Fibroblast of pulmonary artery (primary cell): ENCODE measurements around the gene ZNF334.

Source experiments
- DNase-seq: peaks from one replicate; pipeline ENCODE4 v3.0.0-alpha.2; 2010; ENCODE audit warnings: low read depth
- H3K4me3 ChIP-seq: replicated peaks from 2 replicates; pipeline ENCODE4 v1.5.1; 2011; ENCODE audit warnings: low read depth, mild to moderate bottlenecking, control low read depth, low read length, moderate library complexity
- TF ChIP-seq, protein P1 (sequence below): IDR thresholded peaks from 2 replicates; pipeline ENCODE4 v1.5.1; 2011; ENCODE audit warnings: mild to moderate bottlenecking, control low read depth, low read length, inconsistent platforms; ENCODE audit errors: missing control alignments

ZNF334 gene

DNA sequence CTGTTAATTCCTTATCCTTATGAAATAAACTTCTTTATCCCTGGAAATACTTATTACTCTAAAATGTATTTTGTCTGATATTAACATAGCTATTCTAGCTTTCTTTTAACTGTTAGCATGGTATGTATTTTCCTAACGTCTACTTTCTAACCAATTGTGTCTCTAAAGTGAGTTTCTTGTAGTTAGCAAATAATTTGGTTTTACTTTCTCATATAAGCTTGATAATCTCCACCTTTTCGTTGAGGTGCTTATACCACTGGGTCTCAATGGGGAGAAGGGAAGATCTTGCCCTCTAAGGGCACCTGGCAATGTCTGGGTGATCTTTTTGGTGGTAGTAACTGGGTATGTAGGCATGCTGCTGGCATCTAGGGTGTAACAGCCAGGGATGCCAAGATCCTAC is 25.7 kb downstream of the ZNF334 start:
- no peak for DNase-seq
- TF ChIP-seq, protein P1, sequence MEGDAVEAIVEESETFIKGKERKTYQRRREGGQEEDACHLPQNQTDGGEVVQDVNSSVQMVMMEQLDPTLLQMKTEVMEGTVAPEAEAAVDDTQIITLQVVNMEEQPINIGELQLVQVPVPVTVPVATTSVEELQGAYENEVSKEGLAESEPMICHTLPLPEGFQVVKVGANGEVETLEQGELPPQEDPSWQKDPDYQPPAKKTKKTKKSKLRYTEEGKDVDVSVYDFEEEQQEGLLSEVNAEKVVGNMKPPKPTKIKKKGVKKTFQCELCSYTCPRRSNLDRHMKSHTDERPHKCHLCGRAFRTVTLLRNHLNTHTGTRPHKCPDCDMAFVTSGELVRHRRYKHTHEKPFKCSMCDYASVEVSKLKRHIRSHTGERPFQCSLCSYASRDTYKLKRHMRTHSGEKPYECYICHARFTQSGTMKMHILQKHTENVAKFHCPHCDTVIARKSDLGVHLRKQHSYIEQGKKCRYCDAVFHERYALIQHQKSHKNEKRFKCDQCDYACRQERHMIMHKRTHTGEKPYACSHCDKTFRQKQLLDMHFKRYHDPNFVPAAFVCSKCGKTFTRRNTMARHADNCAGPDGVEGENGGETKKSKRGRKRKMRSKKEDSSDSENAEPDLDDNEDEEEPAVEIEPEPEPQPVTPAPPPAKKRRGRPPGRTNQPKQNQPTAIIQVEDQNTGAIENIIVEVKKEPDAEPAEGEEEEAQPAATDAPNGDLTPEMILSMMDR, result no peak
- no peak overlapping the region for H3K4me3 ChIP-seq

DNA sequence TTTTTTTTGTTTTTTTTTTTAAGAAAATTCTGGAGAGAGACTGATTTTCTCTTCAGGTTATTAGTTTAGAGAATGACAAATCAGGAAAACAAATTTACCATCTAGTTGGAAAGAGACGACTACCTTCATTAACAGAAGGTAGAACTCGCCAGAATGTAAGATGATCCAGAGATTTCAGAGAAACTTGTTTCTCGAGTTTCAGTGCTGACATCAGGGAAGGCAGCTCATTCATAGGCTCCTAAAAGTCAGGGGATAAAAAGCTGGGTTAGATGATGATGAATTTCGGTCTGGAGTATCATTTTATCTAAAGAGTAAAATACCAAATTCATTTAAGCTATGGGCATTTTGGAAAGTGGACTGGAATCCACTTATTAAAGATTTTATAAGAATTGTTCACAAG is 27.9 kb downstream of the ZNF334 start:
- no peak for DNase-seq
- TF ChIP-seq, protein P1, result no peak
- no peak overlapping the region for H3K4me3 ChIP-seq

DNA sequence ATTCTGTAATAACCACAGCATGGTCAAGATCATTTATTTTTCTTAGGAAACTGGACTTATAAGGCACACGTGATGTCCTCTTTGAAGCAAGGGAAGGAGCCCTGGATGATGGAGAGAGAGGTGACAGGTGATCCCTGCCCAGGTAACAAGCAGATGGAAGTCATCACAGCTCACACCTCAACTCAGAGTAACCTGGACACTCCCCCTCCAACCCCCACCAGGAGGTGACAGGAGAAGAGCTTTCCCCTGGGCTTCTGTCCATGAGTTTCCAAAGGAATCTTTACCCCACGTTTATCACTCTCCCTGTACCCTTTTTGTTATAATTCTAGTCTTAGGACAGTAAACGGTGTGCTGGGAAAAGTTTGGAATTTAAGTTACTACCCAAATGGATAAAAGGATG is 28.4 kb downstream of the ZNF334 start:
- DNase-seq, result no peak
- TF ChIP-seq, protein P1, result no peak
- no peak overlapping the region for H3K4me3 ChIP-seq

DNA sequence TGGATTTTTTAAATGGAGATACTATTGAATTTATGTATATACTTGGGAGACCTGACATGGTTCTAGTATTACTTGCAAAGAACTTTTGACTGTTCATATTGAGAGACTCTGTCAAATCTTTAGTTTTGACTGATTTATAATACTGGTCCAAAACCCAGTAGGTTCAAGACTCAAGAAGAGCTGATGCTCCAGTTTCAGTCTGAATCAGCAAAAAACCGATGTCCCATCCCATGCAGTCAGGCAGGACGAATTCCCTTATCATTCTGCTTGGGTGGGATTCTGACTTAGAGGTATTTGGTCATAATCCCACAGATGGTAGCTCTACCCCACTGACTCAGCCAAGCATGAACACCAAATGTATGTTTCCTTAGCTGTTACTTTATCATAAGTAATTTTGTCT is 29.5 kb downstream of the ZNF334 start:
- DNase-seq, result no peak
- no peak overlapping the region for H3K4me3 ChIP-seq
- TF ChIP-seq, protein P1, result no peak

DNA sequence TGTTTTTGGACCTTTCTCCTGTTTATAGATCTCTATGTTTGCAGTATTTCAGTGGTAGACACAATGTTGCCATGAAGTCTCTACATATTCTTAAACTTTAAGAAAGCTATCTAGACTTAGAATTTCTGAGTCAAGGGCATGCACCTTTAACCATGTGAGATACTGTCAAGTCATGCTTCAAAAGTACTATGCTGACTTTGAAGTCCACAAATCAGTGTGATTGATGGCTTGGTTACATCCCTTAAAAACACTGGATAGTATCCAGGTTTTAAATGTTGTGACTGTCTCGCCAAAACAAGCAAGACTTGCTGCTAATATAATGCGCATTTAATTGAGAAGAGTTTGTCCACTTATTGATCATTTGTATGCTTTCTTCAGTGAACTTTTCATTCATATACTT is 30.5 kb downstream of the ZNF334 start:
- H3K4me3 ChIP-seq, result no peak overlapping the region
- no peak for DNase-seq
- TF ChIP-seq, protein P1, result no peak

DNA sequence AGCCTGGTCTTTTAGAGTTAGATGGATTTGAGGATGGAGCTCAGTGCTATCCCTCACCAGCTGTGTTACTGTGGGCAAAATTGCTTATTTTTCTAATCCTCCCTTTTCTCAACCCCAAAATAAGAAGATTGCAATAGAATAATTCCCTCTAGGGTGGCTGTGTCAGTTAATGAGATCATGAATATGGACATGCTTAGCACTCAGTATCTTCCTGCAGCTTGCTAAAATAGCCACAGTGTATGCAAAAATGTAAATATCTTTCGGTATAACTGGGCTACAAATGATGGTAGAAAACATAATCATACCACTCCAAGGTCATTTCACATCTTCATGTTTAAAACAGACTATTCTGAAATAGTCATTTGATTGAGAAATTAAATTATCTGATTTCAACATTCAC is 35.7 kb downstream of the ZNF334 start:
- no peak overlapping the region for H3K4me3 ChIP-seq
- TF ChIP-seq, protein P1, result no peak
- no peak for DNase-seq

DNA sequence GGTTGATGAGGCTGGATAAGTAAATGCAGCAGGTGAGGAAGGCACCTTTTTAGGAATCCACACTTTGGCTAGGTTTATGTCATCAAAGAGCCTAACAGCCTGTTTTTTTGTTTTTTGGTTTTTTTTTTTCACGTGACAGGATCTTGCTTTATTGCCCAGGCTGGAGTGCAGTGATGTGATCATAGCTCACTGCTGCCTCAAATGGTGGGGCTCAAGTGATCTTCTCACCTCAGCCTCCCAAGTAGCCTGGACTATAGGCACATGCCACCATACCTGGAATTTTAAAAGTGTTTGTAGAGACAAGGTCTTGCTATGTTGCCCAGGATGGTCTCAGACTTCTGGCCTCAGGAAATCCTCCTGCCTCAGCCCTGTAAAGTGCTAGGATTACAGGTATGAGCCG is 36.1 kb downstream of the ZNF334 start:
- TF ChIP-seq, protein P1, result no peak
- DNase-seq, result no peak
- H3K4me3 ChIP-seq, result no peak overlapping the region
